Brain microvascular endothelial cell (primary cell): ENCODE measurements around the gene EXOC2.
"Not testable (repeated sequence)": the region's sequence is repeated elsewhere in the genome, so short reads cannot be mapped to it uniquely, and the experiment has no call there.

Experiments
- DNase-seq: peaks from one replicate; pipeline ENCODE4 v3.0.0-alpha.2; 2020
- H3K27ac ChIP-seq: fragments of 250-450 bp; sonication (Bioruptor Pico); 2 replicates; pipeline ENCODE4 v1.5.1; 2020; ENCODE audit warnings: mild to moderate bottlenecking, moderate library complexity
- H3K27me3 ChIP-seq: fragments of 250-450 bp; sonication (Bioruptor Pico); replicated peaks from 2 replicates; pipeline ENCODE4 v1.5.1; 2020; ENCODE audit warnings: mild to moderate bottlenecking
- H3K36me3 ChIP-seq: fragments of 250-450 bp; sonication (Bioruptor Pico); replicated peaks from 2 replicates; pipeline ENCODE4 v1.5.1; 2020; ENCODE audit warnings: mild to moderate bottlenecking
- H3K4me3 ChIP-seq: 2 replicates; pipeline ENCODE4 v1.5.1; 2011; ENCODE audit warnings: low read depth, mild to moderate bottlenecking, control low read depth, low read length, moderate library complexity
- CTCF ChIP-seq: IDR thresholded peaks from 2 replicates; pipeline ENCODE4 v1.5.1; 2011; ENCODE audit warnings: low read depth, mild to moderate bottlenecking, moderate library complexity, low read length, control low read depth, inconsistent platforms; ENCODE audit errors: missing control alignments
- in situ Hi-C: cut with HindIII; loops from 2 replicates; pipeline ENCODE4 v1.10.0; 2017; ENCODE audit warnings: low sequenced_read_pairs, low pct_ligation_motif_present

The EXOC2 gene

DNA sequence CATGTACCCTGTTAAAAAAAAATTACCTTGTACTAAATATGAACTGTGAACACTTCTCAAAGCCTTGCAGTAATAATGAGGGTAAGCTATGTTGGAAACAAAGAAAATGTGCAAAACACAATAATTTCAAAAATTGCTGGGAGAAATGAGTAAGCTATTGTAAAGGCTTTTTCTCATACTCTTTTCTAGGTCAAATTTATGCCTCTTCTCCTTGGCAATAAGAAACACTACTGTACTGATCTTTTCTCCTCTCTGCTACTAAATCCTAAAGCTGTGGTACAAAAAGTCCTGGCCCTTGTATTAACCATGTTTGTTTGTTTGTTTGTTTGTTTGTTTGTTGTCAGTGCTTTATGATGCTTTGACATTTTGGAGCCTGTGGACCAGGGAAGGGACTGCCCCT lies 18.5 kb downstream of the EXOC2 start:
- H3K27me3 ChIP-seq, result no peaks in the 10 kb centered on the region
- no peak for DNase-seq
- no peak overlapping the region for H3K27ac ChIP-seq
- H3K4me3 ChIP-seq, result no peak overlapping the region
- in situ Hi-C loops, result no loop called here
- H3K36me3 ChIP-seq, result no peaks in the 10 kb centered on the region
- TF ChIP-seq CTCF, result no peak

- in situ Hi-C loops, result no loop called here
- TF ChIP-seq CTCF, result no peak
Measured at GRCh38 chr6:667253-667927, 25.5 kb downstream of the EXOC2 start.

GRCh38 chr6:665403-666267 lies 27.3 kb downstream of the EXOC2 start:
- in situ Hi-C loops, result no loop called here
- Histone ChIP-seq H3K36me3 (no peaks in the 10 kb centered on the region), H3K27me3 (no peaks in the 10 kb centered on the region), H3K27ac (no peak overlapping the region), H3K4me3 (no peak overlapping the region)
- TF ChIP-seq CTCF, result no peak
- no peak for DNase-seq

More at GRCh38 chr6:667253-667927, 25.5 kb downstream of the EXOC2 start:
- DNase-seq, result no peak
- no peak overlapping the region for H3K27ac ChIP-seq
- no peaks in the 10 kb centered on the region for H3K27me3 ChIP-seq
- H3K4me3 ChIP-seq, result no peak overlapping the region
- H3K36me3 ChIP-seq, result no peaks in the 10 kb centered on the region

DNA sequence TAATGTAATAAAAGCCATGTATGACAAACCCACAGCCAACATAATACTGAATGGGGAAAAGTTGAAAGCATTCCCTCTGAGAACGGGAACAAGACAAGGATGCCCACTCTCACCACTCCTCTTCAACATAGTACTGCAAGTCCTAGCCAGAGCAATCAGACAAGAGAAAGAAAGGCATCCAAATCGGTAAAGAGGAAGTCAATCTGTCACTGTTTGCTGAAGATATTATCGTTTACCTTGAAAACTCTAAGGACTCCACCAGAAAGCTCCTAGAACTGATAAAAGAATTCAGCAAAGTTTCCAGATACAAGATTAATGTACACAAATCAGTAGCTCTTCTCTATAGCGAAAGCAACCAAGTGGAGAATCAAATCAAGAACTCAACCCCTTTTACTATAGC lies 29.2 kb downstream of the EXOC2 start:
- H3K4me3 ChIP-seq, in situ Hi-C loops: not testable (repeated sequence)

GRCh38 chr6:659716-660581 lies 33.0 kb downstream of the EXOC2 start:
- Histone ChIP-seq H3K27ac (peak overlapping the region; percentile 48), H3K27me3 (no peaks in the 10 kb centered on the region), H3K36me3 (peaks cover 6% of the 10 kb centered on the region), H3K4me3 (no peak overlapping the region)
- in situ Hi-C loops, result no loop called here
- no peak for TF ChIP-seq CTCF
- no peak for DNase-seq

More for the DNA sequence above, 29.2 kb downstream of the EXOC2 start:
- not testable (repeated sequence) for H3K27ac ChIP-seq, DNase-seq, H3K36me3 ChIP-seq, H3K27me3 ChIP-seq

- H3K27ac ChIP-seq, result peak overlapping the region; percentile 91
- peak; percentile 63 for DNase-seq
- H3K4me3 ChIP-seq, result no peak overlapping the region
- peaks cover 6% of the 10 kb centered on the region for H3K36me3 ChIP-seq
- in situ Hi-C loops, result no loop called here
- TF ChIP-seq CTCF, result no peak
- H3K27me3 ChIP-seq, result no peaks in the 10 kb centered on the region
Measured at GRCh38 chr6:658244-658643, 34.7 kb downstream of the EXOC2 start.
